22Rv1 (cell line): ENCODE measurements around the gene GPR155.
"Not testable (repeated sequence)": the region's sequence is repeated elsewhere in the genome, so short reads cannot be mapped to it uniquely, and the experiment has no call there.

ENCODE experiments used
- H3K27ac ChIP-seq: fragments of 450-650 bp; 2 replicates; pipeline ENCODE4 v1.5.1; 2017
- CTCF ChIP-seq: fragments of 450-650 bp; IDR thresholded peaks from 2 replicates; pipeline ENCODE4 v1.5.1; 2017; ENCODE audit warnings: mild to moderate bottlenecking
- ZFX ChIP-seq: fragments of 450-650 bp; IDR thresholded peaks from 2 replicates; pipeline ENCODE4 v1.6.1; 2017; ENCODE audit warnings: antibody characterized with exemption, borderline replicate concordance

Gene GPR155

DNA sequence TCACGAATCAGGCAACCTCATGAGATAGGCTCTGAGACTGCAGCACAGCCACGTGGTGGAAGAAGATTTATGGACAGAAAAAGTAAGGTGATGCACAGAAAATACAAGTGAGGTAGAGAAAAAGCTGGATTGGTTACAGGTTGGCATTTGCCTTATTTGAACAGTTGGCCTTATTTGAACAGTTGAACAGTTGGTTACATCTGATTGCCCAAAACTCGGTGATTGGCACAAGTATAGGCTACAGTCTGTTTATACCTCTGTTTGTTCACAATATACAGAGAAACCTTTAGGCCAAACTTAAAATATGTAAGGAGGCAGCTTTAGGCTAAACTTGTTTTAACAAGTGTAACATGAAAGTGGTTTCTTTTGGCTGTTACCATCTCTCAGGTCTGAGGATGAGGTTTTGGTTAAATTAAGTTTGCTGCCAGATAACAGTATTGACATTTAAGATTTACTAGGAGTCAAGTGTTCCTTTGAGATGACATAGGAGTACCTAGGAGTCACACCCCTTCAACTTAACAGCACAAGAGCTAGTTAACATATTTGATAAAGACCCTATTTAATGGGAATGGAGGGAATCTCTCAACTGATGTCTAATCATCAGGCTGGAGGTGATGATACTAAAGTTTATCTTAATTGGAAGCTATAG, 16.5 kb upstream of the GPR155 start:
- TF ChIP-seq ZFX (no peak), CTCF (no peak)
- H3K27ac ChIP-seq: peak overlapping the region; percentile 17; the same call in 1 of the 2 replicates

- H3K27ac ChIP-seq: no peak overlapping the region
- TF ChIP-seq ZFX (no peak), CTCF (no peak)
Measured at GRCh38 chr2:174499371-174499770, 12.5 kb upstream of the GPR155 start.

- H3K27ac ChIP-seq: no peak overlapping the region
- no peak for TF ChIP-seq ZFX
- TF ChIP-seq CTCF: no peak
Measured at GRCh38 chr2:174495365-174496012, 8.7 kb upstream of the GPR155 start.

DNA sequence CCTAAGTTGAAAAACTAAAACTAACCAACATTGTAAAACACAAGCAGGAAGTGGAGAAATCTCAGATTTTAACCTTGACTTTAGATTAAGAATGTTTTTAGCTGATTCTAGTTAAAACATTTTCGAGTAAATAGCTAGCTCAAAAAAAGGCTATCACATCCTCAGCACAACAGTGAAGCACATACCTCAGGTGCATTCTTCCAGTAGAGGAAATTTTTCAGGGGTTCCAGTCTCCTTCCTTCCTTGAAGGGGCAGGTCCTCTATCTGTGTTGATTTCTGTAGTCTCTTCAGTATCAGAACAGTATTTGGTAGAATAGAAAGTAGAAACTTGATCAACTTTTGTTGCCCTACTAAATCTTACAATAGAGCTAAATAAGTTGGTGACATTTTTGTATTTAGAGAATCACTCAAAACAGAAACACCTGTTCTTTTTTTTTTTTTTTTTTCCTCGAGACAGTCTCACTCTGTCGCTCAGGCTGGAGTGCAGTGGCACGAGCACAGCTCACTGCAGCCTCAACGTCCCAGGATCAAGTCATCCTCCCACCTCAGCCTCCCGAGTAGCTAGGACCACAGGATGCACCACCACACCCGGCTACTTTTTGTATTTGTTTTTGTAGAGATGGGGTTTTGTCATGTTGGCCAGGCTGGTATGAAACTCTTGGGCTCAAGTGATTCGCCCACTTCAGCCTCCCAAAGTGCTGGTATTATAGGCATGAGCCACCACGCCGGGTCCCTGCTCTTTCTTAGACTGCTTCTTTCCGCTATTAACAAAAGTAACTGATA, 6.9 kb upstream of the GPR155 start:
- no peak for TF ChIP-seq CTCF
- no peak for TF ChIP-seq ZFX
- H3K27ac ChIP-seq: no peak overlapping the region

- no peak overlapping the region for H3K27ac ChIP-seq
- TF ChIP-seq ZFX: no peak
- TF ChIP-seq CTCF: no peak
Measured at GRCh38 chr2:174492963-174493431, 6.2 kb upstream of the GPR155 start.

GRCh38 chr2:174491947-174492346, 5.1 kb upstream of the GPR155 start:
- no peak for TF ChIP-seq CTCF
- no peak for TF ChIP-seq ZFX
- no peak overlapping the region for H3K27ac ChIP-seq

GRCh38 chr2:174490051-174490450, 3.2 kb upstream of the GPR155 start:
- TF ChIP-seq ZFX (no peak), CTCF (no peak)
- no peak overlapping the region for H3K27ac ChIP-seq

DNA sequence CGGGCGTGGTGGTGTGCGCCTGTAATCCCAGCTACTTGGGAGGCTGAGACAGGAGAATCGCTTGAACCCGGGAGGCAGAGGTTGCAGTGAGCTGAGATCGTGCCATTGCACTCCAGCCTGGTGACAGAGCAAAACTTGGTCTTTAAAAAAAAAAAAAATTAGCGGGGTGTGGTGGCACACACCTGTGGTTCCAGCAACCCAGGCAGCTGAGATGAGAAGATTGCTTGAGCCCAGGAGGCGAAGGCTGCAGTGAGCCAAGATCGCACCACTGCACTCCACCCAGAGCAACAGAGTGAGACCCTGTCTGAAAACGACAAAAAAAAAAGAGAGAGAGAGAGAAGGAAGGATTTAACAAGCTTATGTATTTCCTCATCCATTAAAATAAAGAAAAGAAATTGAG, 2.7 kb upstream of the GPR155 start:
- not testable (repeated sequence) for H3K27ac ChIP-seq
